Fibroblast of lung (primary cell): Measurements from ENCODE around the gene USPL1. TPM values are rescaled to one million over a fixed set of nuclear protein-coding genes. Genes with fewer than 3 reads are reported as not detected.
A peak's percentile ranks its signal among the peaks of the same experiment; 100 is the strongest.

Source experiments
- DNase-seq, 2 donors: peaks; one replicate each; pipeline versions ENCODE4 v3.0.0 to v3.0.0-alpha.2; 2010; ENCODE audit warnings: low read depth in 2 of 2
- H2AFZ ChIP-seq: 2 replicates; pipeline ENCODE4 v1.5.1; 2012; ENCODE audit warnings: low read length, control low read depth, inconsistent platforms
- H3K27ac ChIP-seq: 2 replicates; pipeline ENCODE4 v1.5.1; 2011; ENCODE audit warnings: low read length, control low read depth; ENCODE audit not compliant: insufficient read depth
- H3K27me3 ChIP-seq: 2 replicates; pipeline ENCODE4 v1.5.1; 2011; ENCODE audit warnings: mild to moderate bottlenecking, low read length; ENCODE audit not compliant: control insufficient read depth, insufficient read depth
- H3K36me3 ChIP-seq: 2 replicates; pipeline ENCODE4 v1.5.1; 2011; ENCODE audit warnings: low read length; ENCODE audit not compliant: control insufficient read depth, insufficient read depth
- H3K4me1 ChIP-seq: 2 replicates; pipeline ENCODE4 v1.5.1; 2011; ENCODE audit warnings: low read length; ENCODE audit not compliant: control insufficient read depth, insufficient read depth; ENCODE audit errors: extremely low read depth
- H3K4me2 ChIP-seq: 2 replicates; pipeline ENCODE4 v1.5.1; 2011; ENCODE audit warnings: low read length, control low read depth; ENCODE audit not compliant: insufficient read depth; ENCODE audit errors: extremely low read depth
- H3K4me3 ChIP-seq, 4 experiments: fragments of 200-600 bp in 1 of 4; sonication (generic) in 1 of 4; replicated peaks in 1 of 4; 2 replicates each; pipeline ENCODE4 v1.5.1; 2011 to 2016; ENCODE audit warnings: low read length in 4 of 4, low read depth in 3 of 4, mild to moderate bottlenecking in 3 of 4, control low read depth in 2 of 4, inconsistent platforms in 1 of 4, mixed read lengths in 1 of 4; ENCODE audit not compliant: insufficient read depth in 1 of 4; ENCODE audit errors: control extremely low read depth in 1 of 4
- H3K79me2 ChIP-seq: 2 replicates; pipeline ENCODE4 v1.5.1; 2012; ENCODE audit warnings: mild to moderate bottlenecking, low read length, inconsistent platforms; ENCODE audit not compliant: control insufficient read depth, insufficient read depth
- H3K9ac ChIP-seq: 2 replicates; pipeline ENCODE4 v1.5.1; 2011; ENCODE audit warnings: mild to moderate bottlenecking, low read length, control low read depth; ENCODE audit not compliant: insufficient read depth
- H3K9me3 ChIP-seq: 2 replicates; pipeline ENCODE4 v1.5.1; 2012; ENCODE audit warnings: low read depth, low read length; ENCODE audit not compliant: control insufficient read depth, insufficient read depth
- H4K20me1 ChIP-seq: 2 replicates; pipeline ENCODE4 v1.5.1; 2011; ENCODE audit warnings: low read length; ENCODE audit not compliant: control insufficient read depth, insufficient read depth; ENCODE audit errors: extremely low read depth
- CTCF ChIP-seq, 2 donors: IDR thresholded peaks in 1 of 2; conservative IDR thresholded peaks in 1 of 2; 1 replicate in 1 of 2; 2 replicates in 1 of 2; pipeline ENCODE4 v1.5.1; 2011 to 2012; ENCODE audit warnings: low read length in 2 of 2, control low read depth in 1 of 2, inconsistent platforms in 1 of 2, low read depth in 1 of 2, mild to moderate bottlenecking in 1 of 2
- EZH2 ChIP-seq: IDR thresholded peaks from 2 replicates; pipeline ENCODE4 v1.5.1; 2012; ENCODE audit warnings: low read length, control low read depth, mild to moderate bottlenecking; ENCODE audit errors: missing control alignments
- polyA plus RNA-seq, 2 donors: library from polyadenylated mRNA; depleted of rRNA in 1 of 2; stranded (reverse) in 1 of 2; unstranded in 1 of 2; fragments of >200 nt; gene quantifications; 2 replicates each; pipeline ENCODE4 v1.2.1, GENCODE V29; 2011 to 2012; ENCODE audit warnings: missing spikeins in 1 of 2
- total RNA-seq: library from RNA; depleted of rRNA; stranded (reverse); fragments of >200 nt; gene quantifications from 2 replicates; pipeline ENCODE4 v1.2.1, GENCODE V29; 2014

Gene USPL1
- total and polyA plus RNA-seq, 2 donors (not counting 1 experiment from before 2014, with no cell fraction given), result 12.4 to 17.7 TPM

GRCh38 chr13:30608364-30608763 lies 9.4 kb upstream of the USPL1 start:
- Histone ChIP-seq H3K9ac (no peak overlapping the region), H3K27ac (no peak overlapping the region), H3K4me1 (no peaks in the 10 kb centered on the region), H3K4me3 (no peak overlapping the region), H2AFZ (no peak overlapping the region), H3K27me3 (no peaks in the 10 kb centered on the region), H3K9me3 (no peaks in the 10 kb centered on the region), H3K36me3 (no peaks in the 10 kb centered on the region), H4K20me1 (no peaks in the 10 kb centered on the region), H3K79me2 (peaks cover 2% of the 10 kb centered on the region), H3K4me2 (no peak overlapping the region)
- TF ChIP-seq EZH2 (no peak), CTCF (conservative IDR thresholded peaks at IDR 0.05 in 1 of 2, IDR thresholded peaks at IDR 0.05 in 1 of 2; ENCODE audit: low read depth in 1 of 2, low read length in 2 of 2) (no peak)
- DNase-seq, result peak in 1 of 2 donors; percentile 33

GRCh38 chr13:30610311-30610710 lies 7.4 kb upstream of the USPL1 start:
- Histone ChIP-seq H3K4me3 (no peak overlapping the region), H3K79me2 (peaks cover 15% of the 10 kb centered on the region), H2AFZ (no peak overlapping the region), H3K4me2 (no peak overlapping the region), H3K27ac (no peak overlapping the region), H3K9ac (no peak overlapping the region), H3K9me3 (no peaks in the 10 kb centered on the region), H4K20me1 (no peaks in the 10 kb centered on the region), H3K4me1 (no peaks in the 10 kb centered on the region), H3K36me3 (no peaks in the 10 kb centered on the region), H3K27me3 (no peaks in the 10 kb centered on the region)
- no peak for DNase-seq
- TF ChIP-seq CTCF (conservative IDR thresholded peaks at IDR 0.05 in 1 of 2, IDR thresholded peaks at IDR 0.05 in 1 of 2; ENCODE audit: low read depth in 1 of 2, low read length in 2 of 2), result no peak

- Histone ChIP-seq H3K4me1 (no peaks in the 10 kb centered on the region), H3K79me2 (peaks cover 51% of the 10 kb centered on the region), H3K27ac (peak overlapping the region; percentile 95), H3K9me3 (no peaks in the 10 kb centered on the region), H3K4me2 (peak overlapping the region; percentile 96), H3K9ac (peak overlapping the region; percentile 94), H4K20me1 (no peaks in the 10 kb centered on the region), H2AFZ (peak overlapping the region; percentile 24), H3K36me3 (no peaks in the 10 kb centered on the region), H3K27me3 (no peaks in the 10 kb centered on the region), H3K4me3 (peak overlapping the region; percentile 71 to 93 (median 83))
- peak in 1 of 2 donors; percentile 7 for DNase-seq
- TF ChIP-seq CTCF (conservative IDR thresholded peaks at IDR 0.05 in 1 of 2, IDR thresholded peaks at IDR 0.05 in 1 of 2; ENCODE audit: low read depth in 1 of 2, low read length in 2 of 2) (no peak), EZH2 (no peak)
Observed at GRCh38 chr13:30615481-30615865, 2.2 kb upstream of the USPL1 start.
